HCT116 (cell line): Measurements from ENCODE around the gene ALDH4A1. TPM values are rescaled to one million over a fixed set of nuclear protein-coding genes. Genes with fewer than 3 reads are reported as not detected.

Source experiments
- ATAC-seq: fragments of 200-7000 bp; cut with Tn5 transposase; 2 replicates; pipeline ENCODE4 v1.9.1; 2020; ENCODE audit warnings: mild to moderate bottlenecking, moderate library complexity
- BruUV-seq: library from RNA; stranded (reverse); fragments of 400-500 nt; replicated peaks from 2 replicates; lab custom pipeline; 2021; lab: Mats Ljungman, UMichigan
- CTCF ChIA-PET: fragments of 300-600 bp; sonication (Branson Sonifier 250); formaldehyde crosslinking; loops from one replicate; lab custom pipeline; 2021; ENCODE audit warnings: antibody characterized with exemption; lab: Charles Lee
- POLR2A ChIA-PET: fragments of 300-600, 350-600 bp; sonication (Branson Sonifier 250); formaldehyde crosslinking; loops from one replicate; lab custom pipeline; 2021; ENCODE audit warnings: antibody characterized with exemption; lab: Charles Lee
- RAD21 ChIA-PET, 2 experiments: fragments of 300-600 bp; sonication (Branson Sonifier 250); formaldehyde crosslinking; loops; one replicate each; lab custom pipeline; 2023; ENCODE audit warnings: low total read pairs in 2 of 2; ENCODE audit not compliant: uncharacterized antibody in 2 of 2, unreplicated experiment in 2 of 2, low non-redundant PET in 1 of 2; lab: Charles Lee
- DNase-seq: peaks from one replicate; pipeline ENCODE4 v3.0.0-alpha.2; 2010; ENCODE audit warnings: low read depth, low spot score
- H2AFZ ChIP-seq: fragments of 200-600 bp; shearing (Covaris generic), sonication (generic); 2 replicates; pipeline ENCODE4 v1.6.1; 2017; ENCODE audit warnings: low read depth, mixed run types, mixed read lengths, antibody characterized with exemption, low read length; ENCODE audit not compliant: poor library complexity, severe bottlenecking
- H3K27ac ChIP-seq: 2 replicates; pipeline ENCODE4 v1.5.1; 2012; ENCODE audit warnings: low read depth, low read length
- H3K27me3 ChIP-seq: fragments of 200-600 bp; sonication (generic); 2 replicates; pipeline ENCODE4 v1.6.1; 2016; ENCODE audit warnings: mixed run types, low read length, mixed read lengths; ENCODE audit not compliant: insufficient read depth
- H3K36me3 ChIP-seq, 2 experiments: fragments of 200-500 bp in 1 of 2; fragments of 200-600 bp in 1 of 2; sonication (Bioruptor generic) in 1 of 2; sonication (generic) in 1 of 2; 2 replicates each; pipeline versions ENCODE4 v1.5.1 to v1.6.1; 2014 to 2016; ENCODE audit warnings: low read length in 2 of 2, inconsistent platforms in 1 of 2, mixed read lengths in 1 of 2, mixed run types in 1 of 2; ENCODE audit not compliant: insufficient read depth in 2 of 2, control insufficient read depth in 1 of 2
- H3K4me1 ChIP-seq, 2 experiments: fragments of 200-600 bp in 1 of 2; sonication (generic) in 1 of 2; 2 replicates each; pipeline versions ENCODE4 v1.5.1 to v1.6.1; 2012 to 2017; ENCODE audit warnings: low read length in 2 of 2, inconsistent platforms in 1 of 2, mild to moderate bottlenecking in 1 of 2, mixed read lengths in 1 of 2, mixed run types in 1 of 2, moderate library complexity in 1 of 2; ENCODE audit not compliant: insufficient read depth in 2 of 2, control insufficient read depth in 1 of 2
- H3K4me2 ChIP-seq: fragments of 200-600 bp; sonication (generic); 2 replicates; pipeline ENCODE4 v1.6.1; 2017; ENCODE audit warnings: mixed run types, low read length, mixed read lengths
- H3K4me3 ChIP-seq, 2 experiments: fragments of 200-600 bp in 1 of 2; sonication (generic) in 1 of 2; replicated peaks in 1 of 2; 2 replicates each; pipeline ENCODE4 v1.5.1; 2011 to 2016; ENCODE audit warnings: low read length in 2 of 2, control low read depth in 1 of 2, low read depth in 1 of 2, mild to moderate bottlenecking in 1 of 2, mixed read lengths in 1 of 2, mixed run types in 1 of 2
- H3K79me2 ChIP-seq: fragments of 200-600 bp; sonication (generic); 2 replicates; pipeline ENCODE4 v1.6.1; 2017; ENCODE audit warnings: mild to moderate bottlenecking, mixed run types, low read length, moderate library complexity, mixed read lengths; ENCODE audit not compliant: insufficient read depth
- H3K9ac ChIP-seq: fragments of 200-600 bp; sonication (generic); 2 replicates; pipeline ENCODE4 v1.6.1; 2016; ENCODE audit warnings: low read length, mixed read lengths
- H3K9me2 ChIP-seq: fragments of 200-600 bp; sonication (generic), shearing (Covaris generic); 2 replicates; pipeline ENCODE4 v1.6.1; 2017; ENCODE audit warnings: mixed run types, mild to moderate bottlenecking, moderate library complexity; ENCODE audit not compliant: insufficient read depth
- H3K9me3 ChIP-seq, 2 experiments: fragments of 200-500 bp in 1 of 2; fragments of 200-600 bp in 1 of 2; sonication (Bioruptor generic) in 1 of 2; sonication (generic) in 1 of 2; 2 replicates each; pipeline ENCODE4 v1.6.1; 2014 to 2017; ENCODE audit warnings: low read length in 2 of 2, mixed read lengths in 2 of 2, inconsistent platforms in 1 of 2, low read depth in 1 of 2, mild to moderate bottlenecking in 1 of 2, mixed run types in 1 of 2, moderate library complexity in 1 of 2; ENCODE audit not compliant: control insufficient read depth in 1 of 2, insufficient read depth in 1 of 2
- H4K20me1 ChIP-seq: fragments of 200-600 bp; sonication (generic), shearing (Covaris generic); 2 replicates; pipeline ENCODE4 v1.6.1; 2017; ENCODE audit warnings: mixed run types, mild to moderate bottlenecking, moderate library complexity; ENCODE audit not compliant: insufficient read depth
- JUND ChIP-seq: IDR thresholded peaks from 2 replicates; pipeline ENCODE4 v1.6.1; 2012
- TCF7L2 ChIP-seq: IDR thresholded peaks from 2 replicates; pipeline ENCODE4 v1.7.0; 2011; ENCODE audit warnings: borderline replicate concordance, inconsistent platforms; ENCODE audit not compliant: insufficient read depth, insufficient read length; ENCODE audit errors: extremely low read depth
- ZNF274 ChIP-seq: fragments of 200-500 bp; sonication (Bioruptor generic); IDR thresholded peaks from 2 replicates; pipeline ENCODE4 v1.6.1; 2014; ENCODE audit warnings: mild to moderate bottlenecking, low read depth, low read length, inconsistent platforms
- intact Hi-C: fragments of 100-400 bp; cut with micrococcal nuclease; formaldehyde crosslinking; loops from 2 replicates; pipeline ENCODE4 v1.10.0; 2022
- total RNA-seq: library from RNA; stranded (reverse); gene quantifications from one replicate; pipeline ENCODE4 v1.2.1, GENCODE V29; 2021; ENCODE audit not compliant: unreplicated experiment

The ALDH4A1 gene
- total RNA-seq, 1 experiment from 2014 or later = 12.6 TPM

DNA sequence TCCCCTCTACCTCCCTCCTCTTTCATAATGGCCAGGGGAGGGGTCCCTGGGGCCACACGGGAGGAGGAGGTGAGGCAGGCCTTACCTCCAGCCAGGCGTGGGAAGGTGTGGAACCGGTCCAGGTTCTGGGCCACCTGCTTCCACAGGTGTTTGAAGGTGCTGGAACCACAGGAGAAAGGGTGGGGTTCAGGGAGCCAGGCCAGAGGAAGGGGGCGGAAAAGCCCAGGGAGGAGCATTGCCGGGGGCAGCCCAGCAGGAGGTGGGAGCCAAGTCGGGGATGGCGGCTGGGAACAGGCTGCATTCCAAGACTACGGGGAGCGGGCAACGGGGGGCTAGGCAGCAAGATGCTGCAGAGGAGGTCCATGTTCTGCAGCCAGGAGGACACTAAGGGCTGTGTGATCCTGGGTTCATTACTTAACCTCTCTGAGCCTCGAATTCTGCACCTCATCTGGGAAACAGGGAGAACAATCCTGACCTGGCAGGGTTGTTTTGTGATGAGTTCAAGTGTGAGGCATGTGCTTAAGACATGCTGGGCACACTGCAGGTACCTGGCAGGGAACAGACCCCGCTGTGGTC, 23.1 kb downstream of the ALDH4A1 start:
- POLR2A ChIA-PET = no interaction called here

DNA sequence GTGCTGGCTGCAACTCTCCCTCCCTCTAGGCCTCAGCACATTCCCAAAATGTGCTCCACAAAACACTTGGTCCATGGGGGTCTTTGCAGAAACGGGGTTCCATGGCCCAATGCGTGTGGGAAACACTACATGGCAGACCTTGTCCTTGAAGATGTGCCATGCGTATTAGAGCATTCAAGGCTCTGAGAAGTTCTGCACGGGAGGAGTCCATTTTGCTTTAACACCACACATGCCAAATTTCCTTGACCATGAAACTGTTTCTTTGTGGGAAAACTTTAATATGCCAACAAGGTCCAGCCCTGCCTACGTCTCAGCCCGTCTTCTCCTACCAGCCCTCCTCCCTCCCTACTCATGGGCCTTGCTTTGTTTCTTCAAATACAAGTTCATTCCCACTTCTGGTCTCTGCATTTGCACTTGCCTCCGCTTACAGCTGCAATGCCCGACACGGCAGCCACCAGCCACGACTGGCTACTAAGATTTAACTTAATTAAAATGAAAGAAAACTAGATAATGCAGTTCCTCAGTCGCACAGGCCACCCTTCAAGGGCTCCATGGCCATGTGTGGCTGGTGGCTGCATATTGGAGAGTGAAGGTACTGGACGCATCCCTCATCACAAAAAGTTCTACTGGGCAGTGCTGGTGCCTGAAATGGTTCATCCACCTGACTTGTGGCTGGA, 23.7 kb downstream of the ALDH4A1 start:
- Histone ChIP-seq H3K36me3 (no peaks in the 10 kb centered on the region), H4K20me1 (no peaks in the 10 kb centered on the region), H3K4me3 (no peak overlapping the region), H3K9ac (no peak overlapping the region), H3K27ac (no peak overlapping the region), H3K79me2 (no peaks in the 10 kb centered on the region), H3K9me2 (no peaks in the 10 kb centered on the region), H3K9me3 (no peaks in the 10 kb centered on the region), H3K4me1 (peaks cover 0 to 6% of the 10 kb centered on the region in 2 experiments; a peak in 1 of 4 replicates), H3K4me2 (no peak overlapping the region), H2AFZ (no peak overlapping the region), H3K27me3 (no peaks in the 10 kb centered on the region)
- ChIA-PET RAD21 (no interaction called here), CTCF (no interaction called here), POLR2A (no interaction called here)
- TF ChIP-seq JUND = no peak
- no peak for TF ChIP-seq ZNF274
- ATAC-seq (no peak), DNase-seq (no peak)
- intact Hi-C loops = no loop called here
- no TSS peak for BruUV-seq

More for the DNA sequence above, 23.1 kb downstream of the ALDH4A1 start:
- DNase-seq (no peak), ATAC-seq (no peak)
- ChIA-PET RAD21 (no interaction called here), CTCF (no interaction called here)
- Histone ChIP-seq H3K4me1 (peaks cover 0 to 6% of the 10 kb centered on the region in 2 experiments; a peak in 1 of 4 replicates), H3K36me3 (no peaks in the 10 kb centered on the region), H4K20me1 (no peaks in the 10 kb centered on the region), H3K79me2 (no peaks in the 10 kb centered on the region), H3K27me3 (no peaks in the 10 kb centered on the region), H3K4me2 (no peak overlapping the region), H3K9me2 (no peaks in the 10 kb centered on the region), H3K27ac (no peak overlapping the region), H3K9me3 (no peaks in the 10 kb centered on the region), H3K4me3 (no peak overlapping the region), H3K9ac (no peak overlapping the region), H2AFZ (no peak overlapping the region)
- no TSS peak for BruUV-seq
- intact Hi-C loops = no loop called here
- no peak for TF ChIP-seq TCF7L2
